Left lung (tissue), 14 donors: ENCODE results near the gene BDH2. TPM values are rescaled to one million over a fixed set of nuclear protein-coding genes. Genes with fewer than 3 reads are reported as not detected.

Experiments
- ATAC-seq: fragments of 200-7000 bp; cut with Tn5 transposase; one replicate; pipeline ENCODE4 v1.9.1; 2020; ENCODE audit warnings: moderate library complexity
- DNase-seq, 4 donors: peaks; one replicate each; pipeline ENCODE4 v3.0.0-alpha.2; 2013 to 2020
- H3K27ac ChIP-seq, 2 donors: fragments of 200-600 bp; sonication (generic) in 1 of 2; one replicate each; pipeline versions ENCODE4 v1.5.0 to v1.8.0; 2020 to 2021
- H3K27me3 ChIP-seq, 2 donors: fragments of 200-600 bp; sonication (generic) in 1 of 2; one replicate each; pipeline versions ENCODE4 v1.5.0 to v1.8.0; 2020 to 2021
- H3K36me3 ChIP-seq, 2 donors: fragments of 200-600 bp; sonication (generic) in 1 of 2; one replicate each; pipeline versions ENCODE4 v1.5.0 to v1.8.0; 2020 to 2021
- H3K4me1 ChIP-seq, 2 donors: fragments of 200-600 bp; one replicate each; pipeline ENCODE4 v1.8.0; 2021
- H3K4me3 ChIP-seq, 2 donors: fragments of 200-600 bp; sonication (generic) in 1 of 2; one replicate each; pipeline versions ENCODE4 v1.5.0 to v1.8.0; 2020 to 2021; ENCODE audit warnings: mild to moderate bottlenecking in 1 of 2
- H3K9me3 ChIP-seq, 2 donors: fragments of 200-600 bp; sonication (generic) in 1 of 2; one replicate each; pipeline versions ENCODE4 v1.5.0 to v1.8.0; 2020 to 2021
- intact Hi-C, 2 donors: fragments of 100-400 bp; cut with DNase I; formaldehyde crosslinking; loops; one replicate each; pipeline versions ENCODE4 v1.11.2 to v1.14.2; 2022
- long read RNA-seq, 12 donors: library from polyadenylated mRNA in 2 of 12; unstranded in 2 of 12; transcript quantifications; one replicate each; pipeline ENCODE4 v2.0.0 and lab custom pipeline, GENCODE V29; 2019 to 2026
- polyA plus RNA-seq, 6 donors: library from polyadenylated mRNA; unstranded; fragments of 120-200 nt; gene quantifications; one replicate each; pipeline ENCODE4 v1.2.1, GENCODE V29; 2013; ENCODE audit not compliant: insufficient read length in 6 of 6
- total RNA-seq, 2 donors: library from RNA; stranded (reverse); fragmentation: NEBNext Ultra II Directional; extraction: Animal tissue kit (Norgen Biotek cat#: 25700); gene quantifications; one replicate each; pipeline ENCODE4 v1.2.1, GENCODE V29; 2021
- TF ChIP-seq, protein P1 (sequence below), 2 donors: fragments of 200-600 bp; sonication (generic) in 1 of 2; IDR thresholded peaks; one replicate each; pipeline versions ENCODE4 v1.5.0 to v1.8.0; 2021; ENCODE audit warnings: antibody characterized with exemption in 2 of 2
- donor health status: DM: no; HTN: yes; CAD: no.
- donor health status: DM: no; HTN: no; CAD: no.

Gene BDH2
- 10 to 100 TPM; 27.2 to 64.2 TPM for total RNA-seq
- polyA plus RNA-seq, result 100 to 1,000 TPM in 5 of 6 donors, 10 to 100 TPM in 1; 95.9 to 138 (median 121) TPM
- long read RNA-seq, donor 1, transcript BDH2-204 (9 exons, 2,046 nt), result minor isoform, 7 of 68 reads
- long read RNA-seq, donor 1, transcript BDH2-201 (10 exons, 1,126 nt), result major isoform, 36 of 68 reads
- long read RNA-seq, donor 1, partial matches to known transcripts, result 24 of 68 reads
- long read RNA-seq, donor 1, other reads (novel, unspliced or antisense), result 0 of 68 reads
- long read RNA-seq, donor 2, transcript BDH2-203 (10 exons, 1,742 nt), result minor isoform, 8 of 71 reads
- long read RNA-seq, donor 2, transcript BDH2-201 (10 exons, 1,126 nt), result major isoform, 39 of 71 reads
- long read RNA-seq, donor 2, partial matches to known transcripts, result 20 of 71 reads
- long read RNA-seq, donor 2, other reads (novel, unspliced or antisense), result 0 of 71 reads
- long read RNA-seq, donor 3, transcript BDH2-201 (10 exons, 1,126 nt), result major isoform, 38 of 58 reads
- long read RNA-seq, donor 3, transcript BDH2-204 (9 exons, 2,046 nt), result minor isoform, 11 of 58 reads
- long read RNA-seq, donor 3, partial matches to known transcripts, result 6 of 58 reads
- long read RNA-seq, donor 3, other reads (novel, unspliced or antisense), result 0 of 58 reads
- long read RNA-seq, donor 4, transcript BDH2-204 (9 exons, 2,046 nt), result minor isoform, 6 of 72 reads
- long read RNA-seq, donor 4, transcript BDH2-201 (10 exons, 1,126 nt), result major isoform, 56 of 72 reads
- long read RNA-seq, donor 4, partial matches to known transcripts, result 0 of 72 reads
- long read RNA-seq, donor 4, other reads (novel, unspliced or antisense), result 10 of 72 reads
- long read RNA-seq, donor 5, transcript BDH2-204 (9 exons, 2,046 nt), result minor isoform, 11 of 61 reads
- long read RNA-seq, donor 5, transcript BDH2-201 (10 exons, 1,126 nt), result major isoform, 26 of 61 reads
- long read RNA-seq, donor 5, partial matches to known transcripts, result 21 of 61 reads
- long read RNA-seq, donor 5, other reads (novel, unspliced or antisense), result 0 of 61 reads
- long read RNA-seq, donor 6, transcript BDH2-204 (9 exons, 2,046 nt), result minor isoform, 10 of 86 reads
- long read RNA-seq, donor 6, transcript BDH2-201 (10 exons, 1,126 nt), result major isoform, 39 of 86 reads
- long read RNA-seq, donor 6, partial matches to known transcripts, result 34 of 86 reads
- long read RNA-seq, donor 6, other reads (novel, unspliced or antisense), result 0 of 86 reads
- long read RNA-seq, donor 7, transcript BDH2-204 (9 exons, 2,046 nt), result minor isoform, 7 of 54 reads
- long read RNA-seq, donor 7, transcript BDH2-201 (10 exons, 1,126 nt), result major isoform, 19 of 54 reads
- long read RNA-seq, donor 7, partial matches to known transcripts, result 26 of 54 reads
- long read RNA-seq, donor 7, other reads (novel, unspliced or antisense), result 0 of 54 reads
- long read RNA-seq, donor 8, transcript BDH2-201 (10 exons, 1,126 nt), result major isoform, 10 of 14 reads
- long read RNA-seq, donor 8, partial matches to known transcripts, result 0 of 14 reads
- long read RNA-seq, donor 8, other reads (novel, unspliced or antisense), result 0 of 14 reads
- long read RNA-seq, donor 9, partial matches to known transcripts, result 0 of 1 reads
- long read RNA-seq, donor 9, other reads (novel, unspliced or antisense), result 0 of 1 reads
- long read RNA-seq, donor 10, transcript BDH2-201 (10 exons, 1,126 nt), result major isoform, 8 of 15 reads
- long read RNA-seq, donor 10, partial matches to known transcripts, result 2 of 15 reads
- long read RNA-seq, donor 10, other reads (novel, unspliced or antisense), result 5 of 15 reads
- long read RNA-seq, donor 11, transcript BDH2-201 (10 exons, 1,126 nt), result major isoform, 23 of 35 reads
- long read RNA-seq, donor 11, partial matches to known transcripts, result 8 of 35 reads
- long read RNA-seq, donor 11, other reads (novel, unspliced or antisense), result 0 of 35 reads
- long read RNA-seq, donor 12, transcript BDH2-204 (9 exons, 2,046 nt), result minor isoform, 5 of 39 reads
- long read RNA-seq, donor 12, transcript BDH2-201 (10 exons, 1,126 nt), result major isoform, 21 of 39 reads
- long read RNA-seq, donor 12, partial matches to known transcripts, result 11 of 39 reads
- long read RNA-seq, donor 12, other reads (novel, unspliced or antisense), result 0 of 39 reads

GRCh38 chr4:103099691-103100392, at the start of gene BDH2:
Gene BDH2, minus strand, starts transcription at chr4:103099834. Its CDS starts 3,580 bp downstream, at chr4:103096254.
- H3K4me1 ChIP-seq, result peaks cover 0 to 11% of the 10 kb centered on the region in 2 donors
- H3K27ac ChIP-seq, result peak within 1 kb of the TSS; percentile 56 to 81
- H3K27me3 ChIP-seq, result no peaks in the 10 kb centered on the region
- DNase-seq, result peak in 3 of 4 donors; percentile 45 to 94 (median 86)
- intact Hi-C loops, result no loop called here
- no peaks in the 10 kb centered on the region for H3K9me3 ChIP-seq
- H3K4me3 ChIP-seq, result peak within 1 kb of the TSS; percentile 25 to 46
- TF ChIP-seq, protein P1, sequence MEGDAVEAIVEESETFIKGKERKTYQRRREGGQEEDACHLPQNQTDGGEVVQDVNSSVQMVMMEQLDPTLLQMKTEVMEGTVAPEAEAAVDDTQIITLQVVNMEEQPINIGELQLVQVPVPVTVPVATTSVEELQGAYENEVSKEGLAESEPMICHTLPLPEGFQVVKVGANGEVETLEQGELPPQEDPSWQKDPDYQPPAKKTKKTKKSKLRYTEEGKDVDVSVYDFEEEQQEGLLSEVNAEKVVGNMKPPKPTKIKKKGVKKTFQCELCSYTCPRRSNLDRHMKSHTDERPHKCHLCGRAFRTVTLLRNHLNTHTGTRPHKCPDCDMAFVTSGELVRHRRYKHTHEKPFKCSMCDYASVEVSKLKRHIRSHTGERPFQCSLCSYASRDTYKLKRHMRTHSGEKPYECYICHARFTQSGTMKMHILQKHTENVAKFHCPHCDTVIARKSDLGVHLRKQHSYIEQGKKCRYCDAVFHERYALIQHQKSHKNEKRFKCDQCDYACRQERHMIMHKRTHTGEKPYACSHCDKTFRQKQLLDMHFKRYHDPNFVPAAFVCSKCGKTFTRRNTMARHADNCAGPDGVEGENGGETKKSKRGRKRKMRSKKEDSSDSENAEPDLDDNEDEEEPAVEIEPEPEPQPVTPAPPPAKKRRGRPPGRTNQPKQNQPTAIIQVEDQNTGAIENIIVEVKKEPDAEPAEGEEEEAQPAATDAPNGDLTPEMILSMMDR (IDR thresholded peaks at IDR 0.05), result peak; percentile 72 to 85
- peak; percentile 99 for ATAC-seq
- H3K36me3 ChIP-seq, result no peaks in the 10 kb centered on the region

DNA sequence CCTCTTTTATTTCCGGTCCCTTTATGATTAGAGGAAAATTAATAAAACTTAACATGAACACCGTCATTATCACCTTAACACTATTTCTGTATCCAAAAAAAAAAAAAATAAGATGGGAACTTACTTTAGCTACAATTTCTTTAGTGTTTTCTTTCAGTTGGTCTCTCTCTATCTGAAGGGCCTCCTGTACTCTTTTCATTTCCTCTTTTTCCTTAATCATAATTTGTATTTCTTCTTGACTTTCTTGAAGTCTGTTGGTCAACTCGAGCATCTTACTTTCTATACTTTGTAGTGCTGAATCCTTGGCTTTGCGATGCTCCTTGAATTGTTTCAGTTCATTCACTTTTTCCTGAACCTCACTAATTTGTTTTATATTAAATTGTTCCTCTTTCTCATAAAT, 45.3 kb upstream of the BDH2 start:
- no peak overlapping the region for H3K27ac ChIP-seq
- no peaks in the 10 kb centered on the region for H3K9me3 ChIP-seq
- H3K4me1 ChIP-seq, result no peaks in the 10 kb centered on the region
- TF ChIP-seq, protein P1 (IDR thresholded peaks at IDR 0.05), result no peak
- DNase-seq (no peak), ATAC-seq (no peak)
- no peaks in the 10 kb centered on the region for H3K36me3 ChIP-seq
- H3K27me3 ChIP-seq, result no peaks in the 10 kb centered on the region
- intact Hi-C loops, result no loop called here
- no peak overlapping the region for H3K4me3 ChIP-seq

- intact Hi-C loops, result no loop called here
- TF ChIP-seq, protein P1 (IDR thresholded peaks at IDR 0.05), result no peak
- Histone ChIP-seq H3K4me3 (no peak overlapping the region), H3K4me1 (no peaks in the 10 kb centered on the region), H3K27me3 (no peaks in the 10 kb centered on the region), H3K27ac (peak overlapping the region in 1 of 2 donors; percentile 57), H3K36me3 (no peaks in the 10 kb centered on the region), H3K9me3 (no peaks in the 10 kb centered on the region)
- ATAC-seq, result no peak
- DNase-seq, result no peak
These were observed 37.8 kb upstream of the BDH2 start for GRCh38 chr4:103137446-103137827.
